Measurements from ENCODE around the gene NT5C. TPM values are rescaled to one million over a fixed set of nuclear protein-coding genes. Genes with fewer than 3 reads are reported as not detected.
A peak's percentile ranks its signal among the peaks of the same experiment; 100 is the strongest.

NT5C gene
- total RNA-seq, 1 experiment from 2014 or later: 115 TPM

DNA sequence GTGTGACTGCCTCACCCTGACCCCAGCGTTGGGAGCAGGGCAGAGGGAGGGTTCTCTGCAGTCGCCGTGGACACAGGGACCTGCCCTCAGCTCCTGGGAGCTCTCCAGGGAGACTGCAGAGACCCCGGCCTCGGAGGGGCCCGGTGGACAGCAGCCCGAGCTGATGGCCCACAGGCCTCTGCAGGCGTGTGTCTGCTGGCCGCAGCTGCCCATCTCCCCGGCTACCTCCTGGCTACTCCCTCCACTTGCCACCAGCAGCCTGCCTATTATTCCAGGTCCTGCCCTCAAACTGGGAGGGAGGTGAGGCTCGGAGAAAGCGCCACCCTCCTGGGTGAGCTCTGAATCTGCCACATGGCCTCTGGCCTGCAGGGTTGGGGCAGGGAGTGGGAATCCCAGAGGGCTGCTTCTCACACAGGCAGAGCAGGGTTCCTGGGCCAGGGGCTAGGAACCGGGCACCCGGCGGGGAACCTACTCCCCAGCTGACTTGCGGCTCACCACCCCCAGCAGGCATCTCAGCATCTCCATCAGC lies 36.6 kb downstream of the NT5C start:
- Histone ChIP-seq H4K20me1 (ENCODE audit: insufficient read depth) (no peaks in the 10 kb centered on the region), H3K4me3 (replicated peaks in 1 of 2; ENCODE audit: low read depth in 1 of 2, low read length in 2 of 2) (no peak overlapping the region), H3K79me2 (ENCODE audit: insufficient read depth, low read length) (peaks cover 43% of the 10 kb centered on the region), H3K9me2 (ENCODE audit: insufficient read depth) (no peaks in the 10 kb centered on the region), H3K36me3 (ENCODE audit: control insufficient read depth in 1 of 2, insufficient read depth in 2 of 2, low read length in 2 of 2) (peaks cover 12 to 25% of the 10 kb centered on the region in 2 experiments; a peak in 3 of 4 replicates), H3K4me1 (ENCODE audit: control insufficient read depth in 1 of 2, insufficient read depth in 2 of 2, low read length in 2 of 2) (peaks cover 67 to 79% of the 10 kb centered on the region in 2 experiments), H3K27me3 (ENCODE audit: insufficient read depth, low read length) (no peaks in the 10 kb centered on the region), H3K9ac (ENCODE audit: low read length) (peak overlapping the region; percentile 52), H2AFZ (ENCODE audit: low read depth, low read length, poor library complexity, severe bottlenecking) (no peak overlapping the region), H3K4me2 (ENCODE audit: low read length) (peak overlapping the region; percentile 67), H3K9me3 (ENCODE audit: control insufficient read depth in 1 of 2, insufficient read depth in 1 of 2, low read depth in 1 of 2, low read length in 2 of 2) (no peaks in the 10 kb centered on the region), H3K27ac (ENCODE audit: low read depth, low read length) (peak overlapping the region; percentile 94)
- RAD21 ChIA-PET (ENCODE audit: low non-redundant PET in 1 of 2, low total read pairs in 2 of 2, uncharacterized antibody in 2 of 2, unreplicated experiment in 2 of 2): interaction anchor here in 1 of 2 experiments (0.5 kb wide), 1 partner anchor 16 kb away, joined by 3 read pairs; no protein-coding TSS in a partner anchor
- CTCF ChIA-PET: interaction anchor here (3.1 kb wide), 1 partner anchor 19 kb away, joined by 15 read pairs; no protein-coding TSS in a partner anchor
- intact Hi-C loops (cut with micrococcal nuclease): no loop called here
- ATAC-seq (no peak), DNase-seq (ENCODE audit: low read depth, low spot score) (no peak)
- TF ChIP-seq SIN3A (IDR thresholded peaks at IDR 0.05; ENCODE audit: low read depth) (no peak), FOSL1 (IDR thresholded peaks at IDR 0.05; ENCODE audit: low read depth) (no peak), EZH2 (IDR thresholded peaks at IDR 0.05) (no peak), EGR1 (IDR thresholded peaks at IDR 0.05; ENCODE audit: low read depth) (no peak), RAD21 (IDR thresholded peaks at IDR 0.05; ENCODE audit: low read depth) (no peak), TCF7L2 (IDR thresholded peaks at IDR 0.05; ENCODE audit: borderline replicate concordance, extremely low read depth, insufficient read depth, insufficient read length) (no peak), CEBPB (IDR thresholded peaks at IDR 0.05; ENCODE audit: low read depth) (no peak), ZNF274 (IDR thresholded peaks at IDR 0.05; ENCODE audit: low read depth, low read length) (no peak), POLR2A (IDR thresholded peaks at IDR 0.05; ENCODE audit: borderline replicate concordance, extremely low read depth, insufficient read depth, insufficient read length) (no peak), EZH2phosphoT487 (IDR thresholded peaks at IDR 0.05; ENCODE audit: borderline replicate concordance) (no peak), REST (IDR thresholded peaks at IDR 0.05; ENCODE audit: low read depth) (no peak), ELF1 (IDR thresholded peaks at IDR 0.05; ENCODE audit: borderline replicate concordance, low read depth) (no peak), JUND (IDR thresholded peaks at IDR 0.05) (no peak), SP1 (IDR thresholded peaks at IDR 0.05; ENCODE audit: low read depth) (no peak)
- TF ChIP-seq, protein P1, sequence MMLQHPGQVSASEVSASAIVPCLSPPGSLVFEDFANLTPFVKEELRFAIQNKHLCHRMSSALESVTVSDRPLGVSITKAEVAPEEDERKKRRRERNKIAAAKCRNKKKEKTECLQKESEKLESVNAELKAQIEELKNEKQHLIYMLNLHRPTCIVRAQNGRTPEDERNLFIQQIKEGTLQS (IDR thresholded peaks at IDR 0.05): no peak
- BruUV-seq (replicated peaks): no TSS peak
- POLR2A ChIA-PET: interaction anchor here (0.6 to 3.2 kb wide), 4 partner anchors 9 to 35 kb away, joined by 3 to 14 read pairs (median 4); no protein-coding TSS in a partner anchor

Data from HCT116 (cell line).